Measurements from ENCODE around the gene KRTAP12-1. TPM values are rescaled to one million over a fixed set of nuclear protein-coding genes. Genes with fewer than 3 reads are reported as not detected.

Gene KRTAP12-1
- total and polyA plus RNA-seq, 2 donors (not counting 1 experiment from before 2014, with no cell fraction given) = not detected

GRCh38 chr21:44658913-44659595 lies 22.9 kb downstream of the KRTAP12-1 start:
- Histone ChIP-seq H2AFZ (ENCODE audit: insufficient read depth, low read depth, low read length, poor library complexity, severe bottlenecking) (no peak overlapping the region), H3K9ac (ENCODE audit: low read length) (no peak overlapping the region), H3K27me3 (replicated peaks in 1 of 4; ENCODE audit: control extremely low read depth in 1 of 4, control insufficient read depth in 3 of 4, insufficient read depth in 4 of 4, low read length in 3 of 4) (peaks cover 0 to 16% (median 0%) of the 10 kb centered on the region in 4 experiments), H3K4me3 (ENCODE audit: control extremely low read depth in 1 of 5, extremely low read depth in 1 of 5, insufficient read depth in 1 of 5, low read depth in 2 of 5, low read length in 4 of 5) (no peak overlapping the region), H3K4me1 (ENCODE audit: control insufficient read depth in 2 of 2, insufficient read depth in 2 of 2, low read length in 2 of 2) (peaks cover 0 to 3% of the 10 kb centered on the region in 2 donors), H3K4me2 (replicated peaks; ENCODE audit: low read depth, low read length, poor library complexity, severe bottlenecking) (no peak overlapping the region), H3K79me2 (ENCODE audit: control insufficient read depth, insufficient read depth, low read length) (no peaks in the 10 kb centered on the region), H3K36me3 (replicated peaks in 1 of 2; ENCODE audit: control extremely low read depth in 1 of 2, control insufficient read depth in 1 of 2, extremely low read depth in 1 of 2, insufficient read depth in 2 of 2, low read length in 1 of 2) (no peaks in the 10 kb centered on the region), H3K9me3 (ENCODE audit: control extremely low read depth in 1 of 3, control insufficient read depth in 2 of 3, insufficient read depth in 1 of 3, low read length in 2 of 3) (peaks cover 3 to 29% (median 11%) of the 10 kb centered on the region in 3 donors), H3K27ac (ENCODE audit: low read length in 2 of 2) (no peak overlapping the region), H4K20me1 (ENCODE audit: control insufficient read depth, insufficient read depth, low read length, poor library complexity, severe bottlenecking) (no peaks in the 10 kb centered on the region)
- Mint-ChIP-seq H3K4me3 (no peak overlapping the region), H3K4me1 (peaks cover 2% of the 10 kb centered on the region), H3K27ac (no peak overlapping the region), H3K27me3 (peaks cover 37% of the 10 kb centered on the region), H3K9me3 (ENCODE audit: insufficient read depth) (peaks cover 14% of the 10 kb centered on the region)
- TF ChIP-seq EZH2 (IDR thresholded peaks at IDR 0.05; ENCODE audit: borderline replicate concordance, insufficient read depth, low read depth, low read length, poor library complexity, severe bottlenecking) = no peak
- TF ChIP-seq, protein P1, sequence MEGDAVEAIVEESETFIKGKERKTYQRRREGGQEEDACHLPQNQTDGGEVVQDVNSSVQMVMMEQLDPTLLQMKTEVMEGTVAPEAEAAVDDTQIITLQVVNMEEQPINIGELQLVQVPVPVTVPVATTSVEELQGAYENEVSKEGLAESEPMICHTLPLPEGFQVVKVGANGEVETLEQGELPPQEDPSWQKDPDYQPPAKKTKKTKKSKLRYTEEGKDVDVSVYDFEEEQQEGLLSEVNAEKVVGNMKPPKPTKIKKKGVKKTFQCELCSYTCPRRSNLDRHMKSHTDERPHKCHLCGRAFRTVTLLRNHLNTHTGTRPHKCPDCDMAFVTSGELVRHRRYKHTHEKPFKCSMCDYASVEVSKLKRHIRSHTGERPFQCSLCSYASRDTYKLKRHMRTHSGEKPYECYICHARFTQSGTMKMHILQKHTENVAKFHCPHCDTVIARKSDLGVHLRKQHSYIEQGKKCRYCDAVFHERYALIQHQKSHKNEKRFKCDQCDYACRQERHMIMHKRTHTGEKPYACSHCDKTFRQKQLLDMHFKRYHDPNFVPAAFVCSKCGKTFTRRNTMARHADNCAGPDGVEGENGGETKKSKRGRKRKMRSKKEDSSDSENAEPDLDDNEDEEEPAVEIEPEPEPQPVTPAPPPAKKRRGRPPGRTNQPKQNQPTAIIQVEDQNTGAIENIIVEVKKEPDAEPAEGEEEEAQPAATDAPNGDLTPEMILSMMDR (IDR thresholded peaks at IDR 0.05) = no peak
- ChIA-PET POLR2A (no interaction called here), CTCF (no interaction called here)
- intact Hi-C loops (cut with micrococcal nuclease) = no loop called here
- ATAC-seq (ENCODE audit: low read depth) (no peak), DNase-seq (no peak)
- 36% methylated on average over 5 of the region's 11 CpGs for WGBS (ENCODE audit: insufficient coverage)

DNA sequence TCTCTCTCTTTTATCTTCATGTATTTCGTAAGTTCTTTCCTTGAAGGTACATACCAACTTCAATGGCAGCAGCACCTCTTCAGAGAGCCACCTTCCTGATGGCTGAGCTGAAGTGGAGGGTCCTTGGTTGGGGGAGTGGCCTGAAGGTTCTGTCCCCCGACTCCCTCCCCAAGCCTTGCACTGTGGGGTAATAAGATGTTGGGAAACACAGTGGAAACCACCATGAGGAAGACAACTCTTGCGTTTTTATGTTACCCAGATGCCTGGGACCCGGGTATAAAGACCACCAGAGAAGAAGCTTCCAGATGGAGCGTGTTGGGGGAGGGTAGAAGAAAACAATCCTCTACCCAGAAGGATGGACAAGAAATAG lies 23.4 kb downstream of the KRTAP12-1 start:
- Mint-ChIP-seq H3K4me3 (no peak overlapping the region), H3K27me3 (peaks cover 42% of the 10 kb centered on the region), H3K9me3 (ENCODE audit: insufficient read depth) (peaks cover 14% of the 10 kb centered on the region), H3K4me1 (peaks cover 2% of the 10 kb centered on the region), H3K27ac (no peak overlapping the region)
- H3K27me3 ChIP-seq (replicated peaks in 1 of 4; ENCODE audit: control extremely low read depth in 1 of 4, control insufficient read depth in 3 of 4, insufficient read depth in 4 of 4, low read length in 3 of 4) = peaks cover 0 to 16% (median 0%) of the 10 kb centered on the region in 4 experiments
- ChIA-PET CTCF (no interaction called here), POLR2A (no interaction called here)
- TF ChIP-seq EZH2 (IDR thresholded peaks at IDR 0.05; ENCODE audit: borderline replicate concordance, insufficient read depth, low read depth, low read length, poor library complexity, severe bottlenecking) = no peak
- TF ChIP-seq, protein P1 (IDR thresholded peaks at IDR 0.05) = no peak
- H3K36me3 ChIP-seq (replicated peaks in 1 of 2; ENCODE audit: control extremely low read depth in 1 of 2, control insufficient read depth in 1 of 2, extremely low read depth in 1 of 2, insufficient read depth in 2 of 2, low read length in 1 of 2) = no peaks in the 10 kb centered on the region
- H3K27ac ChIP-seq (ENCODE audit: low read length in 2 of 2) = no peak overlapping the region
- H3K4me3 ChIP-seq (ENCODE audit: control extremely low read depth in 1 of 5, extremely low read depth in 1 of 5, insufficient read depth in 1 of 5, low read depth in 2 of 5, low read length in 4 of 5) = no peak overlapping the region
- peaks cover 0 to 3% of the 10 kb centered on the region in 2 donors for H3K4me1 ChIP-seq (ENCODE audit: control insufficient read depth in 2 of 2, insufficient read depth in 2 of 2, low read length in 2 of 2)
- 100% methylated on average over 2 of the region's 5 CpGs for WGBS (ENCODE audit: insufficient coverage)
- ATAC-seq (ENCODE audit: low read depth) = no peak
- no peak overlapping the region for H2AFZ ChIP-seq (ENCODE audit: insufficient read depth, low read depth, low read length, poor library complexity, severe bottlenecking)
- no peaks in the 10 kb centered on the region for H4K20me1 ChIP-seq (ENCODE audit: control insufficient read depth, insufficient read depth, low read length, poor library complexity, severe bottlenecking)
- H3K79me2 ChIP-seq (ENCODE audit: control insufficient read depth, insufficient read depth, low read length) = no peaks in the 10 kb centered on the region
- H3K9ac ChIP-seq (ENCODE audit: low read length) = no peak overlapping the region
- intact Hi-C loops (cut with micrococcal nuclease) = no loop called here
- DNase-seq = no peak
- no peak overlapping the region for H3K4me2 ChIP-seq (replicated peaks; ENCODE audit: low read depth, low read length, poor library complexity, severe bottlenecking)
- H3K9me3 ChIP-seq (ENCODE audit: control extremely low read depth in 1 of 3, control insufficient read depth in 2 of 3, insufficient read depth in 1 of 3, low read length in 2 of 3) = peaks cover 3 to 32% (median 11%) of the 10 kb centered on the region in 3 donors
